Measurements from ENCODE around the gene RAB31.

DNA sequence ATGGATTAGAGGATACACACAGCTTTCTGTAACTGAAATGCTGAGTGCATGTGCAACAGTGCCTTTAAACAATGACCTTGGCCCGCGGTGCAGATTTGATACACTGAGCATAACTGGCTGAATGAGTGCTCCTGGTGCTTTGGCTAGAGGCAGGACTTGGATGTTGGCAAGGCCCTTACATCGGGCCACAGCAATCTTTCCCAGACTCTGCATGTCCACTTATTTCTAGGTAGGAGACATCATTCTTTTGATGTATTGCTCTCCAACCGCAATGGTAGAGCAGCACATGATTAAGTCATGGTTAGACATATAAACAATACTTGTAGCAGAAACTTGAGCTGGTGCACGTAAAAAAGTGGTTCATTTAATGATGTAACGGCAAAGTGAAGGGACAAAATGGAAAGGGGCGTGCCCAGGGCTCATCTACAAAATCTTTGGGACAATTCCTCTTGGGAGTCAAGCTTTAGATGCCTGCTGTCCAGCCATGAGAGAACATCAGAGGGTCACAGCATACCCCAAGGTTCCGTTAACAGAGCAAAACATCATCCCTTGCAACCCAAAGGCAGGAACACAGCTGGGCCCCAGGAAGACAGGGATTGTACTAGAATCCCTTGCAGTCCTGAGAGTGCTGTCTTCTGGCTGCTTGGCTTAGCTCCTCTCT, 43.4 kb downstream of the RAB31 start:
- TF ChIP-seq, protein P1, sequence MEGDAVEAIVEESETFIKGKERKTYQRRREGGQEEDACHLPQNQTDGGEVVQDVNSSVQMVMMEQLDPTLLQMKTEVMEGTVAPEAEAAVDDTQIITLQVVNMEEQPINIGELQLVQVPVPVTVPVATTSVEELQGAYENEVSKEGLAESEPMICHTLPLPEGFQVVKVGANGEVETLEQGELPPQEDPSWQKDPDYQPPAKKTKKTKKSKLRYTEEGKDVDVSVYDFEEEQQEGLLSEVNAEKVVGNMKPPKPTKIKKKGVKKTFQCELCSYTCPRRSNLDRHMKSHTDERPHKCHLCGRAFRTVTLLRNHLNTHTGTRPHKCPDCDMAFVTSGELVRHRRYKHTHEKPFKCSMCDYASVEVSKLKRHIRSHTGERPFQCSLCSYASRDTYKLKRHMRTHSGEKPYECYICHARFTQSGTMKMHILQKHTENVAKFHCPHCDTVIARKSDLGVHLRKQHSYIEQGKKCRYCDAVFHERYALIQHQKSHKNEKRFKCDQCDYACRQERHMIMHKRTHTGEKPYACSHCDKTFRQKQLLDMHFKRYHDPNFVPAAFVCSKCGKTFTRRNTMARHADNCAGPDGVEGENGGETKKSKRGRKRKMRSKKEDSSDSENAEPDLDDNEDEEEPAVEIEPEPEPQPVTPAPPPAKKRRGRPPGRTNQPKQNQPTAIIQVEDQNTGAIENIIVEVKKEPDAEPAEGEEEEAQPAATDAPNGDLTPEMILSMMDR (IDR thresholded peaks at IDR 0.05), result no peak
- TF ChIP-seq, protein P2, sequence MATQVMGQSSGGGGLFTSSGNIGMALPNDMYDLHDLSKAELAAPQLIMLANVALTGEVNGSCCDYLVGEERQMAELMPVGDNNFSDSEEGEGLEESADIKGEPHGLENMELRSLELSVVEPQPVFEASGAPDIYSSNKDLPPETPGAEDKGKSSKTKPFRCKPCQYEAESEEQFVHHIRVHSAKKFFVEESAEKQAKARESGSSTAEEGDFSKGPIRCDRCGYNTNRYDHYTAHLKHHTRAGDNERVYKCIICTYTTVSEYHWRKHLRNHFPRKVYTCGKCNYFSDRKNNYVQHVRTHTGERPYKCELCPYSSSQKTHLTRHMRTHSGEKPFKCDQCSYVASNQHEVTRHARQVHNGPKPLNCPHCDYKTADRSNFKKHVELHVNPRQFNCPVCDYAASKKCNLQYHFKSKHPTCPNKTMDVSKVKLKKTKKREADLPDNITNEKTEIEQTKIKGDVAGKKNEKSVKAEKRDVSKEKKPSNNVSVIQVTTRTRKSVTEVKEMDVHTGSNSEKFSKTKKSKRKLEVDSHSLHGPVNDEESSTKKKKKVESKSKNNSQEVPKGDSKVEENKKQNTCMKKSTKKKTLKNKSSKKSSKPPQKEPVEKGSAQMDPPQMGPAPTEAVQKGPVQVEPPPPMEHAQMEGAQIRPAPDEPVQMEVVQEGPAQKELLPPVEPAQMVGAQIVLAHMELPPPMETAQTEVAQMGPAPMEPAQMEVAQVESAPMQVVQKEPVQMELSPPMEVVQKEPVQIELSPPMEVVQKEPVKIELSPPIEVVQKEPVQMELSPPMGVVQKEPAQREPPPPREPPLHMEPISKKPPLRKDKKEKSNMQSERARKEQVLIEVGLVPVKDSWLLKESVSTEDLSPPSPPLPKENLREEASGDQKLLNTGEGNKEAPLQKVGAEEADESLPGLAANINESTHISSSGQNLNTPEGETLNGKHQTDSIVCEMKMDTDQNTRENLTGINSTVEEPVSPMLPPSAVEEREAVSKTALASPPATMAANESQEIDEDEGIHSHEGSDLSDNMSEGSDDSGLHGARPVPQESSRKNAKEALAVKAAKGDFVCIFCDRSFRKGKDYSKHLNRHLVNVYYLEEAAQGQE (IDR thresholded peaks at IDR 0.05; ENCODE audit: insufficient read depth in 1 of 2, low read depth in 2 of 2, low read length in 1 of 2), result no peak
- TF ChIP-seq POLR2AphosphoS5 (IDR thresholded peaks at IDR 0.05; ENCODE audit: low read depth, low read length), result no peak
- TF ChIP-seq SIN3A (IDR thresholded peaks at IDR 0.05; ENCODE audit: borderline replicate concordance, insufficient read depth, low read depth, low read length), result no peak
- TF ChIP-seq TCF7L2 (IDR thresholded peaks at IDR 0.05; ENCODE audit: low read depth, low read length), result no peak
